ENCODE results near the gene RNF149. TPM values are rescaled to one million over a fixed set of nuclear protein-coding genes. Genes with fewer than 3 reads are reported as not detected.
"Not testable (repeated sequence)": the region's sequence is repeated elsewhere in the genome, so short reads cannot be mapped to it uniquely, and the experiment has no call there.

The RNF149 gene
- total RNA-seq, 1 donor from 2014 or later, result 18.6 TPM

GRCh38 chr2:101332885-101333766 is 24.6 kb upstream of the RNF149 start:
- no peak for DNase-seq (ENCODE audit: low spot score)
- ATAC-seq, result no peak

DNA sequence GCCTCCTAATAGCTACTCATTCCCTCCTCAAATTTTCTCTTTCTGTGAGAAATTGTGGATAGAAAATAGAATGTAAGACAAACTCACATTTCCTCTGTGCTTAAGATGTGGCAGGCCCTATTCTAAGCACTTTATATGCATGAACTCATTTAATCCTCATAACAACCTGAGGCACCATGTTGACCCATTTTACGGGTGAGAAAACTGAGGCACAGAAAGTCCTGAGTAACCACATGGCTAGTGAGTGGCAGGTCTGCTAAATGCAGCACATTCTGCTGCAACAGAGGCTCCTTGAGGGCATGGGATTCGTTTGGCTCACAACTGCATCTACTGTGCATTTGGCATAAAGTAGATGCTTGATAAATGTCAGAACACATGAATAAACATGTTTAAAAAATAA is 22.7 kb upstream of the RNF149 start:
- DNase-seq (ENCODE audit: low spot score), result no peak
- no peak for ATAC-seq

DNA sequence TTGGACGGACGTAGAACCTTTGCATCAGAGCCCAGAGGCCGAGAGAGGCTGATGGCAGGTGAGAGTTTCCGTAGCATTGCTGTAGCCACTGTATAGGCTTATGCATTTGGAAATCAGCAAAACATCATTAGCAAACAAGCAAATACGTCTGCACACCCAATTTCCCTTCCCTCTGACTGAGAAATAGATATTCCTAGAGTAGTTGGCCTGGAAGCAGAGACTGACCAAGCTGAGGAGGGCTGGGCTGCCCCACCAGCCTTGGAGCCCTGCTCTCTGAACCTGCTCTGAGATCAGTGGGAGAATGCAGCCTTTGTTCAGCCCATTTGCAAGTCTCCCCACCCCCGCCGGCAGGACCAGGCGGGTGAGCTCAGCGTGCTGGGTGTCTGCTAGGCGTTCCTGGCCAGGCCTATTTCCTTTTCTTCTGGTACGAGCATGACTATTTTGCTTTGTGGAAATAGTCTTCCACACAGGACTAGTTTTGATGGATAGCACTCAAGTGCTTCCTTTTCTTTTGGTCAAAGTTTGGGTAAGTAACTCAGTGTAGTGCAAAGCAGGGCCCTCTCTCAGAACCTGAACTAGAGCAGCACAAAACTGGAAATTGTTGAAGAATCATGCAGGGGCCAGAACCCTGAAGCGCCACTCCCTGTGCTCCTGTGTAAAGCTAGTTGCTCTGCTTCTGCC is 21.9 kb upstream of the RNF149 start:
- DNase-seq (ENCODE audit: low spot score), result no peak

DNA sequence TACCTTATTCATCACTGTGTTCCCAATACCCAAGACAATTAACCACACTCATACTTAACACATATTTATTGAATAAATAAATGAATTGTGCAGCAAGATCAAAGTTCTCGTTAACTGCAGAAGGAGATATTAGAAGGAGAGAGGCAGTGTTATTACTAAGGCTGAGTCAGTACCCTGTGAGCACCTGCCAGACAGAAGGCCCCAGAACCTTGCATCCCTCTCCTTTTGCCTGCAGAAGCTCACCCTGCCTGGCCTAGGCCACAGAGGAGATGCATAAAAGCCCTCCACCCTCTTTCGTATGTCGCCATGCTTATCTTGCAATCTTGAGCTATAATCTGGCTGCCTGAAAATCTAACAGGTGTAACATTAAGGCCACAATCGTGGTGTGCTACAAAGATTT is 20.5 kb upstream of the RNF149 start:
- DNase-seq (ENCODE audit: low spot score), result no peak
- ATAC-seq, result no peak

More for the DNA sequence above, 21.9 kb upstream of the RNF149 start:
- peak; percentile 64 for ATAC-seq

DNA sequence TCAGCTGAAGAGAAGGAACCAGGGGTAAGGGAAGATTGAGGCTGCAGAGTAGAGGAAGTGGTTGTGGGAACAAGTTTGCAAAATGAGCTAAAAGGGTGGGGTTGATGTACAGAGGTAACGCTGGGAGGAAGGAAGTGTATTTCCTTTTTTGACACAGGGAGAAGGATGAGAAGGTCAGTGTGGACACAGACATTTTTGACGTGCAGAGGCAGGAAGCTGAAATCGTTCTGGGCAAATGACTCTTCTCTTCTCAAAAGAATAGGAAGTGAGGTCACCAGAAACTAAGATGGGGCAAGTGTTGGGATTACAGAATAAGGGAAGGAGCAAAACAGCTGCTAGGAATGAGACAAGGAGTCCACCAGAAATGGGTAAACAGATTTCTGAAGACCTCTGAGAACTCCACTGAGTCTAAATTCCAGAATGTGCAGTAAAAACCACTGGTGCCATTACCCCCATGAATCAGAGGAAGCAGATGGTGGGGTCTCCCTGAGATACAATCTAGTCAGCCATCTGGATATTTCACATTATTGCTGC is 20.0 kb upstream of the RNF149 start:
- DNase-seq (ENCODE audit: low spot score), result no peak
- ATAC-seq, result peak; percentile 71

- DNase-seq (ENCODE audit: low spot score), result no peak
- ATAC-seq, result no peak
Measured at GRCh38 chr2:101327863-101328394, 19.4 kb upstream of the RNF149 start.

DNA sequence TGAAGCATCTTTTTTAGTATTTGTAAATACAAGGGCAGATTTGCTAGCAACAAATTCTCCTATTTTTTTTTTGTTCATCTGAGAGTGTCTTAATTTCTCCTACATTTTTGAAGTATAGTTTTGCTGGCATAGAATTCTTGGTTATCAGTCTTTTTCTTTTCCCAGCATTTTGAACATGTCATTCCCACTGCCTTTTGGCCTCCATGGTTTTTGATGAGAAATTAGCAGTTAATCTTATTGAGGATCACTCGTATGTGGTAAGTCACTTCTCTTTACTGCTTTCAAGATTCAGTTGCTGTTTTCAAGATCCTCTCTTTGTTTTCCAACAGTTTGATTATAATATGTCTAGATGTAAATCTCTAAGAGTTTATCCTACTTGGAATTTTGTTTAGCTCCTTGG is 16.9 kb upstream of the RNF149 start:
- DNase-seq (ENCODE audit: low spot score) (no peak), ATAC-seq (no peak)

DNA sequence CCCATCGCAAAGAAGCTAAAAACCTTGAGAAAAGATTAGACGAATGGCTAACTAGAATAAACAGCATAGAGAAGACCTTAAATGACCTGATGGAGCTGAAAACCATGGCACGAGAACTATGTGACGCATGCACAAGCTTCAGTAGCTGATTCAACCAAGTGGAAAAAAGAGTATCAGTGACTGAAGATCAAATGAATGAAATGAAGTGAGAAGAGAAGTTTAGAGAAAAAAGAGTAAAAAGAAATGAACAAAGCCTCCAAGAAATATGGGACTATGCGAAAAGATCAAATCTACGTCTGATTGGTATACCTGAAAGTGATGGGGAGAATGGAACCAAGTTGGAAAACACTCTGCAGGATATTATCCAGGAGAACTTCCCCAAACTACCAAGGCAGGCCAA is 8.1 kb upstream of the RNF149 start:
- DNase-seq (ENCODE audit: low spot score); ATAC-seq: not testable (repeated sequence)

DNA sequence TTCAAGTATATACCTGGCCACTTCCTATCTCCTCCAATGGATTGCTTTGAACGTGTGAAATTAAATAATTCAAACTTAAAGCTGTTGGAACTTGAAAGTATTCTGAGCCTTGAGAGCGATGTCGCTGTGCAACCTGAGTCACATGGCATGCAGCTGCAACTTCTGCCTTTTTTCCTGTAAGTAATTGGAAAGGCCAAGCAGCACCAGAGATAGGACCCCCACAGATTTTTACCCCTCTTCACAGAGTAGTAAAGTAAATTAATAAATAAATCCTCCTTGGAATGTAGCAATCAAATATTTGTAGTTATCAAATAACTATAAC is 3.2 kb upstream of the RNF149 start:
- no peak for DNase-seq (ENCODE audit: low spot score)
- no peak for ATAC-seq

- no peak for DNase-seq (ENCODE audit: low spot score)
- ATAC-seq, result no peak
Measured at GRCh38 chr2:101310834-101311695, 2.6 kb upstream of the RNF149 start.

DNA sequence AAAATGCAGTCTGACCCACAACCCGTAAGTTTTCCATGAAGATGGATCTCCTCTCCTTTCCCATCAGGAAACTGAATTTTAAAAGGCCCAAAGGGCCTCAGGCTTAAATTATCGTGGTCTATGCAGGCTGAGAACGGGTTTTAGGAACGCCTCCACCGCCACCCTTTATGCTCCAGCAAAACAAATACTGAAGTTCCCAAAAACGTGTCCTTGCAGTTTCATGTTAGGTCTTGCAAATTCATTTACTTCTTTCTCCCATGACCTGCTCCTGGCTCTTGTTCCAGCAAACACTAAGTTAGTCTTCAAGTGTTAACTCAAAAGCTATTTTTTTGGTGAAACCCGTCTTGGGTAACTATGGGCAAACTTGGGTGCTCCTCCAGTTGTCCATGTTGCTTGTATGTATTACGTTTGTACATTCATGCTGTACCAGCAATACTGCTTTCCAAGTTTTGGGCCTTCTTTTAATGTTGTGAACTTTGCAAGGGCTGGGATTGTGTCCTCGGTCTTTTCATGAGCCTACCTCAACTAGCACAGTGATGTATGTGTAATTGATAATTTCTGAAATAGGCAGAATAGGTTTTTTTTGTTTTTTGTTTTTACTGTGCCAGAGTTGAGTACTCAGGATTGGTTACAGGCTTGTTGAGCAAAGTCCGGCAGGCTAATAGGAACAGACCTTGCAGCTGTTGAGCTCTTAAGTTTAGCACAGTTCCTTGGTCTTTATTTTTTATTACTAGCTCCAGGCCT is 1.8 kb upstream of the RNF149 start:
- ATAC-seq (no peak), DNase-seq (ENCODE audit: low spot score) (no peak)

DNA sequence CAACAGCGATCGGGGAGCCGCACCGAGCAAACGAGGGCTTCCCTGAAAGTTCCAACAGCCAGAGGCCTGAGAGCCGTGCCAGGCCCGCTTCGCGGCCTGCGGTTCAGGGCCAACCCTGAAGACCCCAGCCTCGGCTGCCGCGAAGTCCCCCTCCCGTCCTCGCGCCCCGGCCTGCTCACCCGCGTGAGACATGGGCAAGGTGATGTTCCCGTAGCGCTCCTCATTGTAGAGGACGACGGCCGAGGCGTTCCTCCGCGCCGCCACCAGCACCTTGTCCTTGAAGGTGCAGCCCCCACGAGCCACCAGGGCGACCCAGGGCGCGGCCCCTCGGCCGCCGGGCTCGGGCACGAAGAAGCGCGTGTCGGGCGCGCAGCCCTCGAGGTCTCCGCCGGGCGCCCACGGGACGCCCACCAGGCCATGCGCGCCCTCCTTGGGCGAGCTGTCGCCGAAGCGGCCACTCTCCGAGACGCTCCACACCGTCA is 510 bp downstream of the RNF149 start:
- peak; percentile 57 for DNase-seq (ENCODE audit: low spot score)
- peak; percentile 27 for ATAC-seq

DNA sequence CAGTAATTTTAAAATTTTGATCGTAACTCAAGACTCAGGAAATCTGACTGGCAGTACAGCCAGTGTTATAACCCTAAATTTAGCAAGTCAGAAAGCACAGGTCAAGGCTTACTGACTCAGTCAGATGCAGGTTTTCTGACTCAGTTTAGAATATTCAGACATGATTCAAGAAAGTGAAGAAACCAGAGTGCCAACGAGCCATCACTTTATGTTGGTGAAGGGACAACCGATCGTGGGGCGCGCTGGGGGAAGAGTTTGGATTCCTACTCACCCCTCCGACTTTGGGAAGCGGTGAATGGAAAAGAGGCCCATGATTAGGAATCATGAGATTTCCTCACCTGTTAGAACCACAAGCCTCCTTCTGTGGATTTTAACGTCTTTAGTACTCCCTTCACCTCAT is 998 bp downstream of the RNF149 start:
- ATAC-seq, result no peak
- no peak for DNase-seq (ENCODE audit: low spot score)

DNA sequence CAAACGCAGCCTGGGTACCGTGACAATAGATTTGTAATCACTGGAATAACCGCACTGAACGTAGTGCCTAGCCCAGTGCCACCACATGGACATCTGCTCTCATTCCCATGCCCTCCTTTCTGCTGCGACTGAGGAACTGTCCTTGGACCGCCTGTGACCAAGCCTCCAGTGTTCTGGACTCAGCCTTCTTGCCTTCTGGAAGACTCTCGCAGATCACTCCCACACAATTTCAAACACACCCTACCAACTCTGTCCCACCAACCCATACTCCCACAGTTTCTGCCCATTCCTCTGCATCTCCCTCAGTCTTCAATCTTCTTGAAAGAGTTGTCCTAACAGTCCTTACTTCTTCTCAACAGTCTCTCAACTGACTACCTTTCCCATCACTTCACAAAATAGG is 2.1 kb downstream of the RNF149 start:
- ATAC-seq, result no peak
- DNase-seq (ENCODE audit: low spot score), result no peak

- DNase-seq (ENCODE audit: low spot score) (no peak), ATAC-seq (no peak)
Measured at GRCh38 chr2:101305492-101306078, 2.9 kb downstream of the RNF149 start.

GRCh38 chr2:101305035-101305434 is 3.5 kb downstream of the RNF149 start:
- no peak for ATAC-seq
- DNase-seq (ENCODE audit: low spot score), result no peak

DNA sequence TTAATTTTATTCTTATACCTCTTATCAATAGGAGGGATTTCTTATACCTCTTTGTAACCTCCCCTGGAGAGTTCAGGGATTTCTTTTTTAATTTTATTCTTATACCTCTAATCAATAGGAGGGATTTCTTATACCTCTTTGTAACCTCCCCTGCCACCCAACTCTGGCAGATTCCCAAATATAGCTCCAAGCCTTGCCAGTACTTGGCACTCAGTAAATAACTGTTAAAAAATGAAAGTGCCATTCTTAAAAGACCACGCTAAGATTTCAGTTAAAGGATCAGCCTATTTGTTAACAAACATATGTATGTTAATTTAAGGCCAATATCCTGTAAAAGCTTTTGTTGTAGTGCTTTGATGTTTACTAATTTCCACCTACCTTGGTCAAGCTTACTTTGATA is 4.8 kb downstream of the RNF149 start:
- DNase-seq (ENCODE audit: low spot score), result no peak
- ATAC-seq, result no peak

- no peak for ATAC-seq
Measured at GRCh38 chr2:101302016-101302415, 6.5 kb downstream of the RNF149 start.

DNA sequence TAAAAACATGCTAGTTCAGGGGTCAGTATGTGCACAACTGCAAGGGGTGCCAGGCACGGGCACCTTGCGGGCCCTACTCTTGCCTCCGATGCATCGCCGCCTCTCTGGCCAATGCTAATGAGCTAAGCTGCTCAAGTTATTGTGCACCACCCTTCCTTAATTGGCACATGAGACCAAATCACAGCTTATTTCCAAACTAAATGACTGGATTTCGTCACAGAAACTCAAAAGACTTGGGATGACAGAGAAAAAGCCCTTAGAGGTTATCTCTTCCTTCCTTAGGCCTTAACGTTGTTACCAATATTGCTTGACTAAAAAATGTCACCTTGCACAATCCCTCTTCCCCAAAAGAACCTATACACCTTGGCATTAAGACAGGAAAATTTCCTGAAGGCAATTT is 7.7 kb downstream of the RNF149 start:
- DNase-seq (ENCODE audit: low spot score) (no peak), ATAC-seq (peak; percentile 38)

More at GRCh38 chr2:101302016-101302415, 6.5 kb downstream of the RNF149 start:
- no peak for DNase-seq (ENCODE audit: low spot score)

DNA sequence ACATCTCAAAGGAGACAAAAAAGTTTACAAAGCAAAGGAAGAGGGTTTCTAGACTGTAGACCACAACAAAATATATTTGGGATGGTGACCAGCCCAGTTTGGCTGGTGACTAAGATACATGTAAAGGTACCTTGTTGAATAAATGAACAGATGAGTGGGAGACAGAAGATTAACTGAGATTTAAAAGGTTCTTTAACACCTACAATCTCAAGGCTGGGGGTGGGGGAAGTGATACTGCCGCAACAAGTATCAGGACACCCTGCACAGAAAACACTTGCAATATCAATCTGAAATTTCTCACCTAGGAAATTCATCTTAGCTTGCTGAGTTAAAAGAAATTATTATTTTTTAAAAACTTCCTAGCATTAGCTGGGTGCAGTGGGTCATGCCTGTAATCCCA is 8.3 kb downstream of the RNF149 start:
- ATAC-seq, result no peak
- no peak for DNase-seq (ENCODE audit: low spot score)
